Measurements from ENCODE around the gene TRIM62.
A peak's percentile ranks its signal among the peaks of the same experiment; 100 is the strongest.

The TRIM62 gene

DNA sequence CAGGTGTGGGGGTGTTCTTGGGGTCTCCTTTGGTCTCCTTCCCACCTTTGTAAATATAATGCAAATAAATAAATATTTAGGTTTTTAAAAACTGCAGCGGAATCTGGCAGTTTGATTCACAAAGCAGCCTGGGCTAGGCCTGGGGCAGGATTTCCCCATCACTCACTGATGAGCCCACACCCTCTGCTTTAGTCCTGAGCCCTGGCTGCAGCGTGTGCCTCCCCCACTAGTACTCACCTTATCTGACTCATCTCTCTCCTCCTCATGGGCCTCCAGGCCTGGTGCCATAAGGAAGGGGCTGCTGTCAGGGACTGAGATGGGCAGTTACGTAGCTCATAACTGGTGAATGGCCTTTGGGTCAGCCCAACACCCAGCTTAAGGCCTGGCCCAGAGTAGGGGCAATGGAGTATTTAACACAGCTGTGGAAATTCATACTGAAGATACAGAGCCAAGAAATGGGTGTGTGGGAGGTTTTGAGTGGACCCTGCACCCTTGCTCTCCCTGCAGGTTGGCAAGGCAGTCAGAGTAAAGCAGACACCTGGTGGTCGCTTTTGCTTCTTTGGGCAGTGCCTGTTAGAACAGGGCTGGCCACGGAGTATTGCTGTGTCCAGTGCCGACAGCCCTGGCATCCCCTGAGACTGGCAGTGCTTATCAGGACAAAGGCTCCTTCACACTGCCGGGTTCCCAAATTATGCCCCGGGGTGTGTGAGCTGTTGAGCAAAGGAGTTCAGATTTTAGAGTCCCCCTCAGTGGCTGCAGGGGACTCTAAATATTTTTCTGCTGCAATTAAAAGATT lies 61.2 kb downstream of the TRIM62 start:
- Histone ChIP-seq H3K36me3 (replicated peaks) (no peaks in the 10 kb centered on the region), H3K4me3 (ENCODE audit: low read depth, low read length) (no peak overlapping the region), H3K27me3 (replicated peaks) (no peaks in the 10 kb centered on the region), H3K27ac (no peak overlapping the region)
- in situ Hi-C loops (cut with HindIII; ENCODE audit: low pct_ligation_motif_present, low sequenced_read_pairs) = no loop called here
- no peak for DNase-seq
- TF ChIP-seq, protein P1, sequence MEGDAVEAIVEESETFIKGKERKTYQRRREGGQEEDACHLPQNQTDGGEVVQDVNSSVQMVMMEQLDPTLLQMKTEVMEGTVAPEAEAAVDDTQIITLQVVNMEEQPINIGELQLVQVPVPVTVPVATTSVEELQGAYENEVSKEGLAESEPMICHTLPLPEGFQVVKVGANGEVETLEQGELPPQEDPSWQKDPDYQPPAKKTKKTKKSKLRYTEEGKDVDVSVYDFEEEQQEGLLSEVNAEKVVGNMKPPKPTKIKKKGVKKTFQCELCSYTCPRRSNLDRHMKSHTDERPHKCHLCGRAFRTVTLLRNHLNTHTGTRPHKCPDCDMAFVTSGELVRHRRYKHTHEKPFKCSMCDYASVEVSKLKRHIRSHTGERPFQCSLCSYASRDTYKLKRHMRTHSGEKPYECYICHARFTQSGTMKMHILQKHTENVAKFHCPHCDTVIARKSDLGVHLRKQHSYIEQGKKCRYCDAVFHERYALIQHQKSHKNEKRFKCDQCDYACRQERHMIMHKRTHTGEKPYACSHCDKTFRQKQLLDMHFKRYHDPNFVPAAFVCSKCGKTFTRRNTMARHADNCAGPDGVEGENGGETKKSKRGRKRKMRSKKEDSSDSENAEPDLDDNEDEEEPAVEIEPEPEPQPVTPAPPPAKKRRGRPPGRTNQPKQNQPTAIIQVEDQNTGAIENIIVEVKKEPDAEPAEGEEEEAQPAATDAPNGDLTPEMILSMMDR (IDR thresholded peaks at IDR 0.05; ENCODE audit: low read depth, low read length, missing control alignments) = no peak

DNA sequence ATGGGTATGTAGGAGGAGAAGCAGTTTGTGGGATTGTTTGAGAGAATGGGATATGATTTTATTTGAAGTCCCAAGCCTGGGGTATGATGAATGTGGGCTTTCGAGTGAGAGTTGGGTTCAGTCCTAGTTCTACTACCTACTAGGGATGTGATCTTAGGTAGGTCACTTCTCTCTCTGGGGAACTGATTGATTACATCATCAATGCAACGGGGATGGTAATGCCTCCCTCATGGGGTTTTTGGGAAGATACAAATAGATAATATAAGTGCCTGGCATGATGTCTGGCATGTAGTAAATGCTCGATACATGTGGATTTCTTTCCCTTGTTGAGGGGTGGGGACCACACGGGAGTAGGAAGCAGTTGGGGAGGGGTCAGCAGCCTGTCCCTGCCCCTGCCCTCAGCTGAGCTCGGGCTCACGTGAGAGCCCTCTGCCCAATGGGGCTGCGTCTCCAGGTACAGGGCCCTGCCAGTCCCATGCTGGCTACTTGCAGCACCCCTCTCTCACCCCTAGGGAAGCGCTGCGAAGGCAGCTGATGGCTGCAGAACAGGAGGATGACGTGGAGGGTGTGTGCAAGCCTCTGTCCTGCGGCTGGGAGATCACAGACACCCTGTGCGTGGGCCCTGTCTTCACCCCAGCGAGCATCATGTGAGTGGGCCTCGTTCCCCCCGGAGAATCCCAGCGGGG lies 62.2 kb downstream of the TRIM62 start:
- TF ChIP-seq, protein P1 (IDR thresholded peaks at IDR 0.05; ENCODE audit: low read depth, low read length, missing control alignments) = peak; percentile 56
- H3K4me3 ChIP-seq (ENCODE audit: low read depth, low read length) = no peak overlapping the region
- in situ Hi-C loops (cut with HindIII; ENCODE audit: low pct_ligation_motif_present, low sequenced_read_pairs) = no loop called here
- DNase-seq = no peak
- no peak overlapping the region for H3K27ac ChIP-seq
- no peaks in the 10 kb centered on the region for H3K27me3 ChIP-seq (replicated peaks)
- no peaks in the 10 kb centered on the region for H3K36me3 ChIP-seq (replicated peaks)

DNA sequence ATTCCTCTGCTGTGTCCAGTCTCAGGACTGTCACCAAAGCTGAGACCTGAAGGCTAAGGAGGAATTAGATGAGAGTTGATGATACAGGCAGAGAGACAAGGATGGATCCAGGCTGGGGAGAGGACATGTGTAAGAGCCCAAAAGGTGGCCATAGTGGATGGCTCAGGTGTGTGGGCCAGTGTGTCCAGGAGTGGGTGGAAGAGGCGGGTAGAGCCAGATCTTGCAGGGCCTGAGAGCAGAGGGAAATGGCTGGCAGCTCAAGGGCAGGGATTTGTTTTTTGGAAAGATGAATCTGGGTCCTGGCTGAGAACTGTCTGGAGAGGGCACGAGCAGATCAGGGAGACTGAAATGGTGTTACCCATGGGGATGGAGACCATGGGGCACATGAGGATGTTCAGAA lies 62.8 kb downstream of the TRIM62 start:
- in situ Hi-C loops (cut with HindIII; ENCODE audit: low pct_ligation_motif_present, low sequenced_read_pairs) = no loop called here
- Histone ChIP-seq H3K27ac (no peak overlapping the region), H3K27me3 (replicated peaks) (no peaks in the 10 kb centered on the region), H3K36me3 (replicated peaks) (no peaks in the 10 kb centered on the region), H3K4me3 (ENCODE audit: low read depth, low read length) (no peak overlapping the region)
- TF ChIP-seq, protein P1 (IDR thresholded peaks at IDR 0.05; ENCODE audit: low read depth, low read length, missing control alignments) = no peak
- no peak for DNase-seq

DNA sequence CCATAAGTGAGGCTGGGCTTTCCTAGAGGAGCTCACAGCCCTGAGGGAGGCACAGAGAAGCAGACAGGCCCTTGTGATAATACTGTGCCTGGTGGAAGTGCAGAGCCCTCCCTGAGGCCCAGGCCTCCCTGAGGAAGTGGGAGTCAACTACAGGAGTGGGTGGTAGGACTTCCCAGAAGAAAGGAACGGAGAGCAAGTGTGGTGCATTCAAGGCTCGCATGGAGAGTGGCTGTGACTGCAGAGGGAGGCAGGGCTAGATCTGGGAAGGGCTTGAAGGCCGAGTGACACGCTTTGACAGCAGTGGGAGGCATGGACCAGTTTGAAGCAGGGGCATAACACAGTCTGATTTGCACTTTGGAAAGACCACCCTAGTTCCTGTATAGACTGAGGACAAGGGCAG lies 63.6 kb downstream of the TRIM62 start:
- Histone ChIP-seq H3K4me3 (ENCODE audit: low read depth, low read length) (no peak overlapping the region), H3K36me3 (replicated peaks) (no peaks in the 10 kb centered on the region), H3K27me3 (replicated peaks) (no peaks in the 10 kb centered on the region), H3K27ac (no peak overlapping the region)
- no peak for DNase-seq
- in situ Hi-C loops (cut with HindIII; ENCODE audit: low pct_ligation_motif_present, low sequenced_read_pairs) = no loop called here
- TF ChIP-seq, protein P1 (IDR thresholded peaks at IDR 0.05; ENCODE audit: low read depth, low read length, missing control alignments) = no peak

DNA sequence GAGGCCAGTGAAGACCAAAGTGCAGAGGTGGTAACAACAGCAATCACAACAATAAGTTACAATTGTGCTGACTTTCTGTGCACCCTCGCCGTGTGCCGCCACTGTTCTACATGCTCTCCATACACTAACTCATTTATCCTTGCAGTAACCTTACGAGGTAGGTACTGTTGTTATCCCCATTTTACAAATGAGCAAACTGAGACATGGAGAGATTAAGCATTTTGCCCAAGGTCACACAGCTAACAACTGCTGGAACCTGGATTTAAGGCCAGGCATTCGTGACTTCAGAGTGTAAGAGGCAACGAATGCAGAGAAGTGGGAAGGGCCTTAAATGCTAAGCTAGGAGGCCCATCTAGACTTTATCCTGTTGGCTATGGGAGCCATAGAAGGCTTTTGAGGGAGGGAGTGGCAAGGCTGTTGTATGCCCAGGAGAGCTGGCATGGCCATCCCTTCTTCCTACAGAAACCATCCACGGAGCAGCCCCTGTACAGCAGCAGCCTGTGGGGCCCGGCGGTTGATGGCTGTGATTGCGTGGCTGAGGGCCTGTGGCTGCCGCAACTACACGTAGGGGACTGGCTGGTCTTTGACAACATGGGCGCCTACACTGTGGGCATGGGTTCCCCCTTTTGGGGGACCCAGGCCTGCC lies 64.3 kb downstream of the TRIM62 start:
- Histone ChIP-seq H3K4me3 (ENCODE audit: low read depth, low read length) (no peak overlapping the region), H3K36me3 (replicated peaks) (no peaks in the 10 kb centered on the region), H3K27me3 (replicated peaks) (no peaks in the 10 kb centered on the region), H3K27ac (no peak overlapping the region)
- no peak for DNase-seq
- in situ Hi-C loops (cut with HindIII; ENCODE audit: low pct_ligation_motif_present, low sequenced_read_pairs) = no loop called here
- TF ChIP-seq, protein P1 (IDR thresholded peaks at IDR 0.05; ENCODE audit: low read depth, low read length, missing control alignments) = no peak
